Left renal pelvis (tissue), 4 donors: ENCODE measurements around the gene DUSP2. TPM values are rescaled to one million over a fixed set of nuclear protein-coding genes. Genes with fewer than 3 reads are reported as not detected.

Experiments
- DNase-seq, 4 donors: peaks; one replicate each; pipeline ENCODE4 v3.0.0-alpha.2; 2013; ENCODE audit warnings: low read depth in 4 of 4, low spot score in 3 of 4
- polyA plus RNA-seq, 4 donors: library from polyadenylated mRNA; unstranded; fragments of 120-200 nt; gene quantifications; one replicate each; pipeline ENCODE4 v1.2.1, GENCODE V29; 2013; ENCODE audit not compliant: insufficient read length in 4 of 4

DUSP2 gene
- polyA plus RNA-seq, 4 donors: 2.7 to 9.6 (median 6.0) TPM

DNA sequence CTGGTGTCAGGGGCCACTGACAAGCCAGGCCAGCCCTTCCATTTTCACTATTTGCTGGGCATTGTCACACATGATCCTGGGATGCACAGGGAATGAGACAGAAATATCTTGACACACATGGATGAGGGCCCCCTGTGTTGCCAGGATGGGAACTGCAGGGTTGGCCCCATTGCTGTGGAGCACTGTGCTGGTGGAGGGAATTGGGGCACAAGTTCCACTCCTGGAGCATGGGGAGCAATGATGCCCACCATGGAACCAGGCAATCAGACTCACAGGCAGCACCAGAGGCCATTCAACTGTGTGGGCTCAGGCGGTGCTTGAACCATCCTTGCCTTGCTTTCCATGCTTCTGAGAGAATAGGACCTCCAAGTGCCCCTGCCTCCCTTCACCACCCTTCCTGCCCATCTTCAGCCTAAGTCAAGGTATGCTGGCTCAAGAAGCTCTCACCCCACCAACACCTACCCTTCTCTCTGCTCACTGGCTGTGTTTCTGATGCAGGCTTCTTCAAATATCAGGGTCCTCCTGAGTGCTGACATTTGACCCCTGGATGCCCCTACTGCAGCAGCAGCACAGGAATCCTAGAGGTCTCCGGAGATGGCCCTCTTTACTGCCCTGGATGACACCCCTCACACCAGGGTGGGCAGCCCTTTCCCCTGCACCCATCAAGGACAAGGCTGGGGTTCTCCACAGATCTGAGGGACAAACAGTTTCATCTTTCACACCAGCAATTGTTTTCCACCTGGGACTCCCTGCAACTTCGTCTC, 39.9 kb downstream of the DUSP2 start:
- no peak for DNase-seq

DNA sequence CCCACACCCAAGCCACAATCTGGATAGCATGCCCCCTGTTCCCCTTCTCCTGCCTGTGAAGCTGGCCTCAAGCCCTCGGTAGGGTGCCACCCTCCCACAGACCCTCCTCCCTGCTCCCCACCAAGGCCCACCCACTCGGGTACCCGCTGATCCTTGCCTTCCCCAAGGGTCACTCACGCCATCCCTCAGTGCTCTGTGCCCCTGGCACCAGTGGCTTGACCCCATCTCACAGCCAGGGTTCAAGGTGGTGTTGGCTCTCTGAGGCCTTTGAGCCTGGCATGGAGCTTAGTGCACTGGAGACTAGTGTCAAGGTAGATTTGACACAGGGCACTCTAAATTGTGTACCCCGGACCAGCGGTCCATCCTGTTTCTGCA, 40.8 kb downstream of the DUSP2 start:
- DNase-seq: no peak

DNA sequence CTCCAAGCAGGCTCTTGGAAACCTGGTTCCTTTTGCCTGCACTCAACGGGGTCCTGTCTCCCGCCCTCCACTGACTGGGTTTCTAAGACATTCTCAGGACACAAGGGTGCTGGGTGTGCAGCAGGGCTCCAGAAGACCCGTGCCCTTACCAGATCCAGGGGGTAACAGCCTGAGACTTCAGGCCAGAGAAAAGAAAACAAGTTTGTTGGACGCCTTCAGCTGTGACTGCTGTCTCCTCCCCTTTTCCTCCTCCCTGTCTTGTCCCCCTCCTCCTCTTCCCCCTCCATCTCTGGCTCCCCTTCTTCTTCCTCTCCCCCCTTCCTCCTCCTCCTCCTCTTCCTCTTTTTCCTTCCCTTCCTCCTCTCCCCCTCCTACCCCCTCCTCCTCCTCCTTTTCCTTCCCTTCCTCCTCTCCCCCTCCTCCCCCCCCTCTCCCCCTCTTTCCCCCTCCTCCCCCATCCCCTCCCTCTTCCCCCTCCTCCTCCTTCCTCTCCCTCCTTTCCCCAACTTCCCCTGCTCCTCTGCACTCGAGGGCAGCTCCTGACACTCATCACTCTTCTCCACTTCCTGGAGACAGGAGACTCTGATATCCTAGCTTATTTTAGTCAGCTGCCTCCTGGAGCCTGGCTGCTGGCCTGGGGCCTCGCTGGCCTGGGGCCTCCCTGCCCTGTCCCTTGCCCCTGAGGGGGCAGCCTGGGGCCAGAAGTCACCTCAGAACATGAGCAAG, 41.3 kb downstream of the DUSP2 start:
- DNase-seq: no peak

GRCh38 chr2:96103187-96103601, 42.0 kb downstream of the DUSP2 start:
- no peak for DNase-seq

- DNase-seq: no peak
Observed at GRCh38 chr2:96102596-96103186, 42.5 kb downstream of the DUSP2 start.

- no peak for DNase-seq
Observed at GRCh38 chr2:96100893-96101304, 44.3 kb downstream of the DUSP2 start.

GRCh38 chr2:96099861-96100798, 45.1 kb downstream of the DUSP2 start:
- DNase-seq: no peak

DNA sequence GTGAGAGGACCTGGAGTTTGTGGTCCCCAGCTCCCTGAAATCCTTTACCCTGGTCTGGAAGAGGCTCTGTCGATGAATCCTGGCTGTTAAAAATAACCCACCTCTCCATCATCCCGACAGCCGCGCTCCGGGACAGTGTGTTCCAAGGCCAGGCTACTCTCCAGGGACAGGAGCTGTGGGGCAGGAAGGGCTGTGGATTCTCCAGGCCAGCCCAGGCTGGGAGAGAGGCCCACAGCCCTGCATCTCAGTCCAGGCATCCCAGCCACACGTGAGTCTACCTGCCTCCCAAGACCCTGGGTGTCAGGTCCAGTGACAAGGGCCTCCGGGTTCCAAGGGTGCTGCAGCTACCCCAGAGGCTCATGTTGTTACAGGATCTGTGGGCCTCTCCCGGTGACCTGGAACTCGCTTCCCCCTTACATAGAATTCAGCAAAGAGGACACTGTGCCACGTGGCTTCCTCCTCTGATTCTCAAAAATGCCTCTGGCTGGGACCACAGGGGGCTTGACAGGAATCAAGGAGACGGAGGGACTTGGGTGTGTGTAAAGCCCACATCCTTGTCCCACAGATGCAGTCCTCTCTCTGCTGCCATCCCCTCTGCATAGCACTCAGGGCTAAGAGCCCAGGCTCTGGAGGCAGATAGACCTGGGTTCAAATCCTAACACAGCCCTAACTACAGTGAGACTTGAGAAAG, 46.2 kb downstream of the DUSP2 start:
- DNase-seq: no peak

- DNase-seq: no peak
Observed at GRCh38 chr2:96097951-96098823, 47.1 kb downstream of the DUSP2 start.

DNA sequence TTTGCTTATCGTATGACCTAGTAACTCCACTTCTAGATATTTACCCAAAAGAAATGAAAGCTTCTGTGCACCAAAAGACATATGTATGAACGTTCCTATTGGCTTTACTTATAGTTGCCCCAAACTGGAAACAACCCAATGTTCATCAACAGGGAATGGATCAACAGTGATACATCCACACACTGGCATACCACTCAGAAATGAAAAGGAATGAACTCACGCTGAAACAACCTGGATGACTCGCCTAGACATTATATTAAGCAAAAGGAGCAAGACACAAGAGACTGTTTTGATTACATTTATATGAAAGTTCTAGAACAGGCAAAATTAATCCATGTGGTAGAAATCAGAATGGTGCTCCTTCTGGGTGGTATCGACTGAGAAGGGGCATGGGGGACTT, 47.8 kb downstream of the DUSP2 start:
- DNase-seq: no peak

DNA sequence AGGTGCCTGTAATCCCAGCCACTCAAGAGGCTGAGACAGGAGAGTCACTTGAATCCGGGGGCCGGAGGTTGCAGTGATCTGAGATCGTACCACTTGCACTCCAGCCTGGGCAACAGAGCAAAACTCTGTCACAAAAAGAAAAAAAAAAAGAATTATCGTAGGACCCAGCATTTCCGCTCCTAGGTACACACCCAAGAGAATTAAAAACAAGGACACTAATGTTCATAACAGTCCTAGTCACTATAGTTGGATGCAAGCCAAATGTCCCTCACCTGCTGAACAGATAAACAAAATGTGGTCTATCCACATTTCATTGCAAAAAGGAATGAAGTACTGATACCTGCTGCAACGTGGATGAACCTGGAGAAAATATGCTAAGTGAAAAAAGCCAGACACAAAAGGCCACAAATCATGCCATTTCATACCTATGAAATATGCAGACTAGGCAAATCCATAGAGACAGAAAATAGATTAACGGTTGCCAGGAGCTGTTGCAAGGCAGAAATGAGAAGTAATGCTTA, 50.1 kb downstream of the DUSP2 start:
- no peak for DNase-seq

DNA sequence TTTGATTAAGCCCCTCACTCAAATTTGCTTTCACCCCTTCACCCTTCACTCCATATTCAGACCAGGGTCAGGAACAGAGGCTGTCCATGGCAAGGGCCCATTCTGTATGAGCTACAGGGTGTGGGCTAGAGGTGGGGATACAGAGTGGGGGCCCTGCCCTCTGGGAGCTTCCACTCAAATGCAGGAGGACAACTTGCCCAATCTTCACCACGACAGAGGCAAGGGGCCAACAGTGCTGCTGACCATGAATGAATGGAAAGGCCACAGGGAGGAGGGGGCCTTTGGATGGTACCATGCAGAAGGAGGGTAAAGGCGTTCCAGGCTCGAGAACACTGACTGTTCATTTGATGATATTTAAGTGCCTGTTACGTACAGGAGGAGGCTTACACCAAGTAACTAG, 51.7 kb downstream of the DUSP2 start:
- DNase-seq: no peak

Other genes with a start within 250 kb of the DUSP2 start
- 10 to 100 TPM; 13.1 to 23.6 (median 17.9) TPM for gene ANKRD36C, start 153.6 kb downstream of the DUSP2 start, polyA plus RNA-seq
- gene GPAT2, start 110.5 kb downstream of the DUSP2 start, polyA plus RNA-seq: 1 to 10 TPM; 2.6 to 7.3 (median 3.2) TPM
- 1 to 10 TPM; 2.2 to 5.1 (median 3.4) TPM for gene ADRA2B, start 28.9 kb downstream of the DUSP2 start, polyA plus RNA-seq
- under 1 TPM in 3 of 4 donors, not detected in 1; 0.10 to 0.15 (median 0.14) TPM for gene ASTL, start 6.9 kb downstream of the DUSP2 start, polyA plus RNA-seq
- 100 to 1,000 TPM in 3 of 4 donors, 10 to 100 TPM in 1; 71.5 to 147 (median 140) TPM for gene STARD7, start 63.4 kb upstream of the DUSP2 start, polyA plus RNA-seq
- 10 to 100 TPM; 34.2 to 45.8 (median 43.7) TPM for gene TMEM127, start 120.6 kb upstream of the DUSP2 start, polyA plus RNA-seq
- gene CIAO1, start 120.8 kb upstream of the DUSP2 start, polyA plus RNA-seq: 10 to 100 TPM; 51.9 to 83.5 (median 61.1) TPM
- 100 to 1,000 TPM; 130 to 193 (median 174) TPM for gene SNRNP200, start 160.1 kb upstream of the DUSP2 start, polyA plus RNA-seq
- 1 to 10 TPM; 3.8 to 5.1 (median 4.8) TPM for gene ITPRIPL1, start 179.9 kb upstream of the DUSP2 start, polyA plus RNA-seq
- gene NCAPH, start 190.3 kb upstream of the DUSP2 start, polyA plus RNA-seq: 10 to 100 TPM; 14.0 to 19.8 (median 18.8) TPM